Heart left ventricle (tissue), 16 donors: ENCODE data around the gene PELI3. TPM values are rescaled to one million over a fixed set of nuclear protein-coding genes. Genes with fewer than 3 reads are reported as not detected.

Experiments used
- ATAC-seq, 4 donors: fragments of 200-7000 bp; cut with Tn5 transposase; one replicate each; pipeline ENCODE4 v1.9.1; 2020 to 2022; ENCODE audit warnings: moderate library complexity in 4 of 4, mild to moderate bottlenecking in 3 of 4, moderate number of reproducible peaks in 1 of 4
- DNase-seq, 5 donors: peaks; one replicate each; pipeline ENCODE4 v3.0.0-alpha.2; 2020
- H3K27ac ChIP-seq, 12 donors: fragments of 200-600 bp; sonication (generic) in 4 of 12; one replicate each; pipeline versions ENCODE4 v1.5.0 to v1.8.0; 2016 to 2022; ENCODE audit warnings: mild to moderate bottlenecking in 2 of 12
- H3K27me3 ChIP-seq, 9 donors: fragments of 200-600 bp; sonication (generic) in 2 of 9; one replicate each; pipeline versions ENCODE4 v1.5.1 to v1.8.0; 2016 to 2022; ENCODE audit warnings: mild to moderate bottlenecking in 3 of 9
- H3K36me3 ChIP-seq, 9 donors: fragments of 200-600 bp; sonication (generic) in 2 of 9; one replicate each; pipeline versions ENCODE4 v1.5.0 to v1.8.0; 2018 to 2022; ENCODE audit warnings: mild to moderate bottlenecking in 2 of 9
- H3K4me1 ChIP-seq, 12 donors: fragments of 200-600 bp; sonication (generic) in 4 of 12; one replicate each; pipeline versions ENCODE4 v1.5.0 to v1.8.0; 2016 to 2022; ENCODE audit warnings: mild to moderate bottlenecking in 3 of 12
- H3K4me3 ChIP-seq, 12 donors: fragments of 200-600 bp; sonication (generic) in 4 of 12; one replicate each; pipeline versions ENCODE4 v1.5.0 to v1.8.0; 2017 to 2022; ENCODE audit warnings: mild to moderate bottlenecking in 9 of 12, moderate library complexity in 4 of 12
- H3K9me3 ChIP-seq, 12 donors: fragments of 200-600 bp; sonication (generic) in 4 of 12; one replicate each; pipeline versions ENCODE4 v1.5.0 to v1.8.0; 2016 to 2022; ENCODE audit warnings: mild to moderate bottlenecking in 1 of 12
- CTCF ChIP-seq, 12 donors: fragments of 200-600 bp; sonication (generic) in 4 of 12; IDR thresholded peaks; one replicate each; pipeline versions ENCODE4 v1.5.0 to v1.8.0; 2018 to 2022; ENCODE audit warnings: antibody characterized with exemption in 12 of 12, mild to moderate bottlenecking in 5 of 12
- POLR2A ChIP-seq, 2 donors: fragments of 450-650 bp; IDR thresholded peaks; one replicate each; pipeline ENCODE4 v1.6.1; 2017; ENCODE audit warnings: antibody characterized with exemption in 2 of 2, mild to moderate bottlenecking in 2 of 2, moderate library complexity in 2 of 2
- WGBS, 4 donors: extraction: QIAGEN DNeasy Blood & Tissue Kit in 2 of 4; methylation state at CpG; one replicate each; pipeline versions ENCODE4 v1.1.5 to v1.1.7; 2013 to 2018; 5-methylcytosine and 5-hydroxymethylcytosine counted together
- intact Hi-C, 10 donors: fragments of 100-400 bp; cut with DNase I; formaldehyde crosslinking; loops; one replicate each; pipeline versions ENCODE4 v1.11.1 to v1.14.2; 2022
- polyA plus RNA-seq, 2 donors: library from polyadenylated mRNA; stranded (reverse); fragments of 200-250 nt; gene quantifications; one replicate each; pipeline ENCODE4 v1.2.3, GENCODE V29; 2013
- total RNA-seq, 9 donors: library from RNA; depleted of rRNA in 2 of 9; stranded (reverse); fragments of >200 nt in 2 of 9; fragmentation: NEBNext Ultra II Directional in 3 of 9; extraction: Animal tissue kit (Norgen Biotek cat#: 25700) in 3 of 9; gene quantifications; one replicate each; pipeline versions ENCODE4 v1.1.0 to v1.2.4, GENCODE V29; 2016 to 2023
- donor health status: ischemic (EF 13 %, LVEDD 7.1; RV severe dilation, severe dysfunction).
- donor health status: healthy with polysubstance abuse.
- donor health status: DM: no; HTN: yes; CAD: no.
- donor health status: DM: no; HTN: no; CAD: no.
- donor health status: ischemic (EF 25% LVEDD 6.9; RV normal size, moderate dysfunction).
- donor health status: ischemic (EF 25% LVEDD 5.7; RV mildly dilated, moderate dysfunction).
- donor health status: healthy.
- donor health status: DM: yes; HTN: yes; CAD: no.
- donor health status: ischemic (EF 35%, LVEDD 5.7; RV mildly dilated, moderate dysfunction).
- donor health status: nonischemic (EF 11% LVEDD 7.7; RV severe dilation, severe dysfunction).
- donor health status: DM: yes; HTN: yes; CAD: no.
- donor health status: PGD.
- donor health status: ischemic (EF 29% LVEDD 5.4; RV normal size, mild dysfunction).
- donor health status: nonischemic (EF 23%, LVEDD 6.1; RV moderate dilation, normal function).

The PELI3 gene
- total and polyA plus RNA-seq, 11 donors, result 5.8 to 26.2 (median 8.0) TPM

- 80 to 90% (median 85%) methylated on average over 4 of the region's 4 CpGs for WGBS, 4 donors
- ATAC-seq, result no peak
These were observed 15.0 kb upstream of the PELI3 start for GRCh38 chr11:66451663-66452062.

GRCh38 chr11:66454247-66454646 lies 12.5 kb upstream of the PELI3 start:
- intact Hi-C loops, result no loop called here
- Histone ChIP-seq H3K4me1 (peaks cover 0 to 4% (median 0%) of the 10 kb centered on the region in 12 donors), H3K4me3 (no peak overlapping the region), H3K9me3 (no peaks in the 10 kb centered on the region), H3K36me3 (no peaks in the 10 kb centered on the region), H3K27me3 (no peaks in the 10 kb centered on the region), H3K27ac (no peak overlapping the region)
- WGBS, 4 donors, result 38 to 50% (median 45%) methylated on average over 6 of the region's 6 CpGs
- DNase-seq (no peak), ATAC-seq (no peak)
- TF ChIP-seq POLR2A (IDR thresholded peaks at IDR 0.05) (no peak), CTCF (IDR thresholded peaks at IDR 0.05) (no peak)

More at GRCh38 chr11:66451663-66452062, 15.0 kb upstream of the PELI3 start:
- no peaks in the 10 kb centered on the region for H3K9me3 ChIP-seq
- no peak overlapping the region for H3K27ac ChIP-seq
- H3K4me3 ChIP-seq, result no peak overlapping the region
- H3K27me3 ChIP-seq, result no peaks in the 10 kb centered on the region
- no peak for TF ChIP-seq CTCF (IDR thresholded peaks at IDR 0.05)
- no peak for TF ChIP-seq POLR2A (IDR thresholded peaks at IDR 0.05)
- no peaks in the 10 kb centered on the region for H3K36me3 ChIP-seq
- intact Hi-C loops, result no loop called here
- no peak for DNase-seq
- H3K4me1 ChIP-seq, result no peaks in the 10 kb centered on the region

GRCh38 chr11:66454828-66455227 lies 11.9 kb upstream of the PELI3 start:
- peaks cover 0 to 4% (median 0%) of the 10 kb centered on the region in 12 donors for H3K4me1 ChIP-seq
- no peak overlapping the region for H3K4me3 ChIP-seq
- intact Hi-C loops, result no loop called here
- DNase-seq (no peak), ATAC-seq (no peak)
- TF ChIP-seq POLR2A (IDR thresholded peaks at IDR 0.05), result no peak
- no peak for TF ChIP-seq CTCF (IDR thresholded peaks at IDR 0.05)
- no peaks in the 10 kb centered on the region for H3K27me3 ChIP-seq
- H3K27ac ChIP-seq, result no peak overlapping the region
- 43 to 67% (median 55%) methylated on average over 3 of the region's 3 CpGs for WGBS, 4 donors
- no peaks in the 10 kb centered on the region for H3K9me3 ChIP-seq
- H3K36me3 ChIP-seq, result no peaks in the 10 kb centered on the region

- intact Hi-C loops, result no loop called here
- WGBS, 4 donors, result 82 to 90% (median 85%) methylated on average over 6 of the region's 6 CpGs
These were observed 8.9 kb upstream of the PELI3 start for GRCh38 chr11:66457826-66458225.

More at GRCh38 chr11:66457826-66458225, 8.9 kb upstream of the PELI3 start:
- TF ChIP-seq CTCF (IDR thresholded peaks at IDR 0.05), result no peak
- TF ChIP-seq POLR2A (IDR thresholded peaks at IDR 0.05), result no peak
- no peak for DNase-seq
- no peak overlapping the region for H3K4me3 ChIP-seq
- H3K4me1 ChIP-seq, result peaks cover 0 to 4% (median 0%) of the 10 kb centered on the region in 12 donors
- H3K27ac ChIP-seq, result no peak overlapping the region
- no peaks in the 10 kb centered on the region for H3K36me3 ChIP-seq
- no peak for ATAC-seq
- H3K27me3 ChIP-seq, result no peaks in the 10 kb centered on the region
- H3K9me3 ChIP-seq, result peaks cover 0 to 6% (median 0%) of the 10 kb centered on the region in 12 donors
